MM.1S (cell line): ENCODE measurements around the gene SIRT7.

ENCODE experiments used
- EZH2 ChIP-seq: fragments of 300-600 bp; sonication (generic); optimal IDR thresholded peaks from 2 replicates; pipeline ENCODE3; 2017; ENCODE audit warnings: low read depth, mild to moderate bottlenecking, antibody characterized with exemption, low read length, mixed read lengths
- EZH2phosphoT487 ChIP-seq: fragments of 300-600 bp; sonication (generic); IDR thresholded peaks from 2 replicates; pipeline ENCODE4 v1.6.1; 2018; ENCODE audit warnings: antibody characterized with exemption, low read length
- TF ChIP-seq, protein P1 (sequence below): fragments of 300-600 bp; sonication (generic); IDR thresholded peaks from 2 replicates; pipeline ENCODE4 v1.5.1; 2016; ENCODE audit warnings: antibody characterized with exemption, low read length, mixed read lengths

GRCh38 chr17:81924557-81925532 is 6.9 kb upstream of the SIRT7 start:
- TF ChIP-seq, protein P1, sequence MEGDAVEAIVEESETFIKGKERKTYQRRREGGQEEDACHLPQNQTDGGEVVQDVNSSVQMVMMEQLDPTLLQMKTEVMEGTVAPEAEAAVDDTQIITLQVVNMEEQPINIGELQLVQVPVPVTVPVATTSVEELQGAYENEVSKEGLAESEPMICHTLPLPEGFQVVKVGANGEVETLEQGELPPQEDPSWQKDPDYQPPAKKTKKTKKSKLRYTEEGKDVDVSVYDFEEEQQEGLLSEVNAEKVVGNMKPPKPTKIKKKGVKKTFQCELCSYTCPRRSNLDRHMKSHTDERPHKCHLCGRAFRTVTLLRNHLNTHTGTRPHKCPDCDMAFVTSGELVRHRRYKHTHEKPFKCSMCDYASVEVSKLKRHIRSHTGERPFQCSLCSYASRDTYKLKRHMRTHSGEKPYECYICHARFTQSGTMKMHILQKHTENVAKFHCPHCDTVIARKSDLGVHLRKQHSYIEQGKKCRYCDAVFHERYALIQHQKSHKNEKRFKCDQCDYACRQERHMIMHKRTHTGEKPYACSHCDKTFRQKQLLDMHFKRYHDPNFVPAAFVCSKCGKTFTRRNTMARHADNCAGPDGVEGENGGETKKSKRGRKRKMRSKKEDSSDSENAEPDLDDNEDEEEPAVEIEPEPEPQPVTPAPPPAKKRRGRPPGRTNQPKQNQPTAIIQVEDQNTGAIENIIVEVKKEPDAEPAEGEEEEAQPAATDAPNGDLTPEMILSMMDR = no peak
- TF ChIP-seq EZH2phosphoT487 = no peak
- TF ChIP-seq EZH2 = no peak
